PC-3 (cell line): ENCODE results near the gene PCGF1. TPM values are rescaled to one million over a fixed set of nuclear protein-coding genes. Genes with fewer than 3 reads are reported as not detected.

Experiments used
- ATAC-seq: fragments of 200-7000 bp; cut with Tn5 transposase; 2 replicates; pipeline ENCODE4 v1.9.1; 2020; ENCODE audit warnings: mild to moderate bottlenecking, moderate library complexity
- BruUV-seq: library from RNA; stranded (reverse); fragments of 400-500 nt; replicated peaks from 2 replicates; lab custom pipeline; 2021; lab: Mats Ljungman, UMichigan
- CTCF ChIA-PET: fragments of 300-600 bp; sonication (Branson Sonifier 250); formaldehyde crosslinking; loops from one replicate; lab custom pipeline; 2022; ENCODE audit warnings: antibody characterized with exemption; lab: Charles Lee
- POLR2A ChIA-PET: fragments of 300-600 bp; sonication (Branson Sonifier 250); formaldehyde crosslinking; loops from one replicate; lab custom pipeline; 2022; ENCODE audit warnings: antibody characterized with exemption; ENCODE audit not compliant: unreplicated experiment; lab: Charles Lee
- DNase-seq: peaks from one replicate; pipeline ENCODE4 v3.0.0-alpha.2; 2015
- H2AFZ ChIP-seq: fragments of 300-600 bp; sonication (generic); 2 replicates; pipeline ENCODE4 v1.6.0; 2016; ENCODE audit warnings: antibody characterized with exemption, low read length
- H3F3A ChIP-seq: fragments of 300-600 bp; sonication (generic); one replicate; pipeline ENCODE4 v1.6.0; 2017; ENCODE audit warnings: antibody characterized with exemption, low read length, control low read depth, mild to moderate bottlenecking; ENCODE audit not compliant: unreplicated experiment
- H3K27ac ChIP-seq: fragments of 300-600 bp; sonication (generic); 2 replicates; pipeline ENCODE4 v1.5.1; 2016; ENCODE audit warnings: mild to moderate bottlenecking, low read length
- H3K27me3 ChIP-seq: fragments of 300-600 bp; sonication (generic); 2 replicates; pipeline ENCODE4 v1.6.1; 2016; ENCODE audit warnings: low read length, mixed read lengths
- H3K36me3 ChIP-seq: fragments of 300-600 bp; sonication (generic); 2 replicates; pipeline ENCODE4 v1.6.1; 2016; ENCODE audit warnings: low read depth, mixed run types, low read length, mixed read lengths
- H3K4me1 ChIP-seq: fragments of 300-600 bp; sonication (generic); 2 replicates; pipeline ENCODE4 v1.5.1; 2016; ENCODE audit warnings: low read length; ENCODE audit not compliant: insufficient read depth
- H3K4me2 ChIP-seq: fragments of 300-600 bp; sonication (generic); 2 replicates; pipeline ENCODE4 v1.6.0; 2016; ENCODE audit warnings: low read length
- H3K4me3 ChIP-seq: fragments of 300-600 bp; sonication (generic); 2 replicates; pipeline ENCODE4 v1.5.1; 2016; ENCODE audit warnings: mild to moderate bottlenecking, low read length, mixed read lengths
- H3K79me2 ChIP-seq: fragments of 300-600 bp; sonication (generic); 2 replicates; pipeline ENCODE4 v1.6.1; 2017; ENCODE audit warnings: low read length, mixed read lengths
- H3K9ac ChIP-seq: fragments of 300-600 bp; sonication (generic); 2 replicates; pipeline ENCODE4 v1.6.0; 2016; ENCODE audit warnings: mild to moderate bottlenecking, low read length
- H3K9me2 ChIP-seq: fragments of 300-600 bp; sonication (generic); replicated peaks from 2 replicates; pipeline ENCODE4 v1.6.1; 2016; ENCODE audit warnings: mixed run types, low read length, mixed read lengths
- H3K9me3 ChIP-seq: fragments of 300-600 bp; sonication (generic); 2 replicates; pipeline ENCODE4 v1.6.1; 2016; ENCODE audit warnings: low read length, mixed read lengths
- H4K20me1 ChIP-seq: fragments of 300-600 bp; sonication (generic); 2 replicates; pipeline ENCODE4 v1.6.1; 2016; ENCODE audit warnings: low read length, mixed read lengths
- CTCF ChIP-seq: fragments of 300-600 bp; sonication (generic); conservative IDR thresholded peaks from 2 replicates; pipeline ENCODE4 v1.5.1; 2017; ENCODE audit warnings: antibody characterized with exemption, low read depth, mild to moderate bottlenecking, low read length
- EZH2 ChIP-seq: fragments of 300-600 bp; sonication (generic); IDR thresholded peaks from one replicate; pipeline ENCODE4 v1.6.1; 2017; ENCODE audit warnings: antibody characterized with exemption, mild to moderate bottlenecking, low read length; ENCODE audit not compliant: unreplicated experiment
- EZH2phosphoT487 ChIP-seq: fragments of 300-600 bp; sonication (generic); IDR thresholded peaks from 2 replicates; pipeline ENCODE4 v1.6.1; 2018; ENCODE audit warnings: mild to moderate bottlenecking, antibody characterized with exemption, low read length, borderline replicate concordance
- intact Hi-C: fragments of 100-400 bp; cut with micrococcal nuclease; formaldehyde crosslinking; loops from 2 replicates; pipeline ENCODE4 v1.9.0; 2023
- total RNA-seq: library from RNA; depleted of rRNA; stranded (reverse); fragments of >200 nt; gene quantifications from 2 replicates; pipeline ENCODE4 v1.2.3, GENCODE V29; 2014

PCGF1 gene
- total RNA-seq, 1 experiment from 2014 or later, result 35.7 TPM

- TF ChIP-seq CTCF, result no peak
- no peak for TF ChIP-seq EZH2phosphoT487
- TF ChIP-seq EZH2, result no peak
- Histone ChIP-seq H2AFZ (no peak overlapping the region), H3K4me2 (no peak overlapping the region), H3K36me3 (peaks cover 7% of the 10 kb centered on the region), H3K4me1 (peaks cover 24% of the 10 kb centered on the region), H3K9me3 (no peaks in the 10 kb centered on the region), H3K9me2 (no peaks in the 10 kb centered on the region), H3F3A (no peaks in the 10 kb centered on the region), H3K27ac (no peak overlapping the region), H3K79me2 (peaks cover 22% of the 10 kb centered on the region), H3K4me3 (no peak overlapping the region), H3K9ac (no peak overlapping the region), H3K27me3 (no peaks in the 10 kb centered on the region), H4K20me1 (no peaks in the 10 kb centered on the region)
- no peak for DNase-seq
- intact Hi-C loops, result no loop called here
- ChIA-PET POLR2A (no interaction called here), CTCF (no interaction called here)
- no peak for ATAC-seq
- no TSS peak for BruUV-seq
Measured at GRCh38 chr2:74503506-74504475, 3.7 kb downstream of the PCGF1 start.

GRCh38 chr2:74502720-74503505 lies 4.6 kb downstream of the PCGF1 start:
- no peak for DNase-seq
- TF ChIP-seq EZH2phosphoT487, result no peak
- no peak for TF ChIP-seq EZH2
- TF ChIP-seq CTCF, result no peak
- Histone ChIP-seq H3K27me3 (no peaks in the 10 kb centered on the region), H3K79me2 (peaks cover 22% of the 10 kb centered on the region), H3K27ac (no peak overlapping the region), H4K20me1 (no peaks in the 10 kb centered on the region), H3K9ac (no peak overlapping the region), H2AFZ (no peak overlapping the region), H3K36me3 (peaks cover 7% of the 10 kb centered on the region), H3K4me2 (no peak overlapping the region), H3F3A (no peaks in the 10 kb centered on the region), H3K4me1 (peaks cover 28% of the 10 kb centered on the region), H3K9me2 (no peaks in the 10 kb centered on the region), H3K9me3 (no peaks in the 10 kb centered on the region), H3K4me3 (no peak overlapping the region)
- POLR2A ChIA-PET, result no interaction called here
- intact Hi-C loops, result no loop called here
- ATAC-seq, result no peak
- BruUV-seq, result no TSS peak
- CTCF ChIA-PET, result no interaction called here
